ENCODE results near the gene ARAP1.

Gene ARAP1

GRCh38 chr11:72779495-72780128 lies 27.4 kb upstream of the ARAP1 start:
- DNase-seq (ENCODE audit: low spot score) = no peak

GRCh38 chr11:72778535-72779494 lies 26.6 kb upstream of the ARAP1 start:
- no peak for DNase-seq (ENCODE audit: low spot score)

GRCh38 chr11:72777755-72778278 lies 25.6 kb upstream of the ARAP1 start:
- no peak for DNase-seq (ENCODE audit: low spot score)

- DNase-seq (ENCODE audit: low spot score) = no peak
Measured at GRCh38 chr11:72776844-72777754, 24.9 kb upstream of the ARAP1 start.

- no peak for DNase-seq (ENCODE audit: low spot score)
Measured at GRCh38 chr11:72776117-72776843, 24.1 kb upstream of the ARAP1 start.

- DNase-seq (ENCODE audit: low spot score) = no peak
Measured at GRCh38 chr11:72775288-72776110, 23.3 kb upstream of the ARAP1 start.

- DNase-seq (ENCODE audit: low spot score) = no peak
Measured at GRCh38 chr11:72774499-72774898, 22.3 kb upstream of the ARAP1 start.

- no peak for DNase-seq (ENCODE audit: low spot score)
Measured at GRCh38 chr11:72773696-72774095, 21.5 kb upstream of the ARAP1 start.

GRCh38 chr11:72773291-72773690 lies 21.1 kb upstream of the ARAP1 start:
- DNase-seq (ENCODE audit: low spot score) = no peak

GRCh38 chr11:72772059-72772458 lies 19.9 kb upstream of the ARAP1 start:
- DNase-seq (ENCODE audit: low spot score) = no peak

GRCh38 chr11:72771507-72771906 lies 19.3 kb upstream of the ARAP1 start:
- no peak for DNase-seq (ENCODE audit: low spot score)

- DNase-seq (ENCODE audit: low spot score) = no peak
Measured at GRCh38 chr11:72770799-72771198, 18.6 kb upstream of the ARAP1 start.

- DNase-seq (ENCODE audit: low spot score) = no peak
Measured at GRCh38 chr11:72769680-72770079, 17.5 kb upstream of the ARAP1 start.

- no peak for DNase-seq (ENCODE audit: low spot score)
Measured at GRCh38 chr11:72768581-72768980, 16.4 kb upstream of the ARAP1 start.

- no peak for DNase-seq (ENCODE audit: low spot score)
Measured at GRCh38 chr11:72767203-72768062, 15.2 kb upstream of the ARAP1 start.

GRCh38 chr11:72766152-72766902 lies 14.1 kb upstream of the ARAP1 start:
- DNase-seq (ENCODE audit: low spot score) = no peak

- no peak for DNase-seq (ENCODE audit: low spot score)
Measured at GRCh38 chr11:72764503-72764902, 12.3 kb upstream of the ARAP1 start.

GRCh38 chr11:72763823-72764222 lies 11.6 kb upstream of the ARAP1 start:
- DNase-seq (ENCODE audit: low spot score) = no peak

Data from LoVo (cell line).